HG03039 (cell line): ENCODE results near the gene DNAJC13.
"Not testable (repeated sequence)": the region's sequence is repeated elsewhere in the genome, so short reads cannot be mapped to it uniquely, and the experiment has no call there.

Source experiments
- ATAC-seq: cut with Tn5 transposase; IDR thresholded peaks from one replicate; pipeline ENCODE4 v1.9.1; 2021; ENCODE audit warnings: mild to moderate bottlenecking, moderate library complexity; ENCODE audit not compliant: unreplicated experiment

The DNAJC13 gene

DNA sequence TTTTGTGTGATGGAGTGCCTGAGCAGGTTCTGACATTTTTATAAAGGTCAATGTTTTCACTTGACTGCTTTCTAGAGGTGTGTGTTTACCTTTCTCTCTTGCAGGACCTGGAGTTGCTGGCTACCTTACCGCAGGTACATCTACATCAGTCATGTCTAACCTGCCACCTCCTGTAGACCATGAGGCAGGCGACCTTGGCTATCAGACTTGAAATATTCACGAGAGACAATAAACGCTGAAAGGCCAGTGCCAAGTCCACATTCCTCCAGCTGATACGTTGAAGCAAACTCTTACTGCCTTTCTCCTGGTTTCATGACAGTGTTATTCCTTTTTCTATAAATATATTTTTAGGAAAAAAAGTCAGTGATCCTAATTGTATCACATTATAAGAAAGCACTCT lies 120.8 kb downstream of the DNAJC13 start:
- ATAC-seq: no peak

DNA sequence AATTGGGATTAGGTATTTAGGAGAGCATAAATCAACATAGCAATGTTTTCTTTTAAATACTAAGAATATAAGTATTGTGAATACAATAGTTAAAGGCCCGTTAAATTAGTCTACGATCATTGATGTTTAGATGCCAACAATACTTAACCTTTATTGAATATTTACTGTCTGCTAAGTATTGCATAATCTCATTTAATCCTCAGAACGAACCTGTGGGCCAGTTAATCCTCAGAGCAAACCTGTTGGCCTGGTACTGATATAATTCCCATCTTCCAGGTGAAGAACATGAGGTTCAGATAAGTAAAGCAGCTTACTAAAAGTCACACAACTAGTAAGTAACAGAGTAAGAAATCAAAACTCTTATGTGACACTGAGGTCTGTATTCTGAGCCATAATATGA lies 122.4 kb downstream of the DNAJC13 start:
- no peak for ATAC-seq

DNA sequence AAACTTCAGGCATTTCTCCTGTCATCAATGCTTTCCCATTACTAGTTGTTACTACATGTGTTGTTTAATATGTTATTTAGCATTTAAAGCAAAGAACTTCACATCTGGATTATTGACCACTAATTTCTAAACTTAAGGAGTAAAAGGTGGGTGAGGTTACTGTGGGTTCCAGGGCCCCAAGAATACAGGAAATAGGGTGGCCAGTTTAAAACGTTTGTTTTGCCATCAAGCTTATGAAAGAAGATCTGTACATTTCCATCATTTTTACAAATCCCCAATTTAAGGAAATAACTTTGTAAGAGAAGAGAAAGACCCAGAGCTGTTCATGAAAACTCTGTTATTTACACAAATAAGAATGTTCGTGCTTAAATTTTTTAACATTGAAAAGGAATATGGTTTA lies 125.3 kb downstream of the DNAJC13 start:
- ATAC-seq: no peak

DNA sequence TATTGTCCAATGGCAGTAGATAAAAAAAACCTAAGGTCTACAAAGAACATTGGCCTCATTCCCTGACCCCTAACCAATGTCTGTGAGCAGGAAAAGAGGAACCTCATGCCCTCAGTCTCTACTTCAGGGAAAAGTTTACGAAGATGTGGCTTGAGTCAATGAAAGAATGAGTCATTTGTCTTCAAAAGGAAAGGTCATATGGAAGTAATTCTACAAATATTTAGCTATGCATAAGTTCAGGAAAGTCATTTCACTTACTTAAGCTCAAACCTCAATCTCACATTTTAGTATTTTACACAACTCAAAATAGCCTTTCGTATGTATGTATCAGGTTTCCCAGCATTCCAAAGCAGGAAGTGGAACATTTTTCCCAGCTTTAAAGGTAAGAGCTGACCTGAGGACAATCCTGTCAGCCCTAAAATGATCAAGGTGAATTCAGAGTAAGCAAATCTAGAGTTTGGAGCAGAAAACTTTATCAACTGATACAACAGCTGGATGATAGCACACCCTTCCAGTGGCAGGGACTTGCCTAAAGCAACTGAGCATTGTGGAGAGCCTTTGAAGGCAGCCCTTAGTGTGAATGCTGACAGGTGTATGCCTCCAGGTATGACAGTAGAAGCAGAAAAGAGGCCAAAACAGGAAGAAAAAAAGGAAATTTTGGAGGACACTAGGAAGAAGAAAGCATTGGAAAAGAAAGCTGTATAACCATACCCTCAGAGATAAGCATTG lies 125.9 kb downstream of the DNAJC13 start:
- no peak for ATAC-seq

DNA sequence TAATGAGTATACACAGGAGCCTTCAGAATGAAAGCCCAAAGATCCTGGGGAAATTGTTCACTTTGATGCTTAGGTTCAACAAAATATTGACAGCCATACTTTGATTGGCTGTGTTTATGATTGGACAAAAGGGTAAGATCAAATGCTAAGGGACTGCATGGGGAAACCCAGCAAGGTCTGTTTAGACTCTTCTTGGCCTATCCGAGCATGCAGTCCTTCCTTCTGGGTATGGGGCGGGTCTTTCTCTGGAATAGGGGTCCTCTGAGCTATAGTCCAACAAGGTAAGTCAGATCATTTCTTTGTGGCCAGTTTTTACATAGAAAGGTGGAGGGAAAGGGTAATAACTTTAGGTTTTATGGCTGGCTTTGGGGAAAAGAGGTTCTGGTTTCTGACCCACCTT lies 126.8 kb downstream of the DNAJC13 start:
- no peak for ATAC-seq

DNA sequence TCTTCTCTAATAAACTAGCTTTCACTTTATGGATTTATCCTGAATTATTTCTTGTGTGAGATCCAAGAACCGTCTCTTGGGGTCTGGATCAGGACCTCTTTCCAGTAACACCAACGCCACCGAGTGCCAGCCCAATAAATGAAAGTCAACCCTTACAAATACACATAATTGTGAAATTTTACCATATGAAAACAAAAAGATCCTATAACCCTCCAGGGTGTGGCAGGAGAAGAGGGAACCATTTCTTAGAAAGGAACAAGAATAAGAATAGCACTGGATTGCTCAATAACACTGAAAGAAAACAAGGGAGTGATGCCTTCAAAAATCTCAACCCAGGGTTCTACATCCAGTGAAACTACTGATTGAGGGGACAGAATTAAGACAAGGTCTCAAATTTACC lies 128.2 kb downstream of the DNAJC13 start:
- ATAC-seq: no peak

DNA sequence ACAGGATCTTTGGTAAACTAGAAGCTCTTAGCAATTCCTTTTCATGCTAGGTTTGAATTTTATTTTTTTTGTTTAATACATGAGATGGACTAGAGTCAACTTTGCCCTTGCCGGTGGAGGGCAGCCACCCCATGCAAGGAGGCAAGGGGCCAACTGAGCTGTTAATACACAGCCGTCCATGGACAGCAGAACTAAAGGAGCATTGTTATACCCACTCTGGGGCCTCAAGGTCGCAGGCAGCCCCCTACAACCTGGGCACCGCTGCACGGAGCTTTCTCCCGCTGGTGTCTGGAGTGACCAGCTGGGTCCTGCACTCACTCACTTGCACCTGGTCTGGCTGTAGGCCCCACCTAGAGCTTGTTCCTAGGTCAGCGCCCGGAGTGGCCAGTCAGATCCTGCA lies 131.9 kb downstream of the DNAJC13 start:
- ATAC-seq: no peak

DNA sequence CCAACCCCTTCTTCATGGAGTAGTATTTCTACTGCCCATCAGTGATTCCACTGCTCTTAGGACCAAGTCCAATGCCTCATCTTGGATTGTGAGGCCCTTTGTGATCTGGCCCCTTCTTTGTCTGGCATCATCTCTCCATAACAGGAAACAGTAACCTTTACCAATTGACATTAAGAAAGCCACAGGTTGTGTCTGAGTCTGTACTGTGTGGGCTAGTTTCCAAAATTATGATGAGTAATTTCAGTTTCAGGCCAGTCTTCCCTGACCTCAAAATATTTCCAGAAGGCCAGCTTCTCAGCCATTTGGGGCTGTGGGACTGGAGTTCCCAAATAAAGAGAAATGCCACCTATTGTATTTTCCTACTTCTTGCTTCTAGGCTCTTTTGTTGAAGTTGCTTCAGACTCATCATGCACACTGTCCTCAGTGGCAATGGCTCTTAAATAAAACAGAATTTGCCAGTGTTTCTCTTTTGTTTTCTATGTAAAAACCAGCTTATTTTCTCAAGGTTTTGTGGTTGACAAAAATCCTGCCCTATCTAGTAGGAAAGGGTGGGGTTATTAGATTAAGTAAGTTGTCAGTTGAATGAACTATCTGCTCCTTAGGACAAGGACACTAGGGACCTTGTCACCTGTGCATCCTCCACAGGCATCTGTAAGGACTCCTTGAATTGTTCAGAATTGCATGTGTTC lies 132.7 kb downstream of the DNAJC13 start:
- peak; percentile 82 for ATAC-seq

DNA sequence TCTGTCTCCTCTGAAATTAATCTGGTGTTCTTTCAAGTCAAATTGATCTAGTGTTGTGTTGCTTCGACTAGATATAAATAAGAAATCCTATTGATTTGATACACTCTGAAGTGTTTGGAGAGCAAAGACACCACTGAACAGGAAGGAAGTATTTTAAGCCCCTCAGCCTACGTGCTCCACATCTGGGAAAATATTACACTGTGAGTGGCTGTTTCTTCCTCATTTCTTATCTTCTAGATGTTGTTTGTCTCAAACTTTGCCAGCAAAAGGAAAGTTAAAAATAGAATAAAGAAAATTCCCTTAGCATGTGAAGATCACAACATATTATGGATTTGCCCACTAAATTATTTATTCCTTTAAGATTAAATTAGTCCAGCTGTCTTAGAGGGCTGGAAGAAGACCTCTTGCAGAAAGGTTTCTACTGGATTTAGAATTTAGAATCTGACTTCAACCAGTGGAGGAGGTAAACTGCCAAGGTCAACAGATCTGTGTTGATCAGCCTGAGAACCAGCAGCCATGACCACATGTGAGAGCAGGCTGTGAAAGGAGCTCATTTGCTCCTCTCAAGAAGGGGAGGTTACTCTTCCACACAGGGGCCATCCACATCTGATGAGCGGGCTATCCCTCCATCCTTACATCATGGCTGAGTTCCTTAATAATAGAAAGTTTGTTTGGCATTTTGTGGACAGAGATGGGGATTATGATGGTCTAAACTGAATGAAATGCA lies 133.4 kb downstream of the DNAJC13 start:
- ATAC-seq: no peak

DNA sequence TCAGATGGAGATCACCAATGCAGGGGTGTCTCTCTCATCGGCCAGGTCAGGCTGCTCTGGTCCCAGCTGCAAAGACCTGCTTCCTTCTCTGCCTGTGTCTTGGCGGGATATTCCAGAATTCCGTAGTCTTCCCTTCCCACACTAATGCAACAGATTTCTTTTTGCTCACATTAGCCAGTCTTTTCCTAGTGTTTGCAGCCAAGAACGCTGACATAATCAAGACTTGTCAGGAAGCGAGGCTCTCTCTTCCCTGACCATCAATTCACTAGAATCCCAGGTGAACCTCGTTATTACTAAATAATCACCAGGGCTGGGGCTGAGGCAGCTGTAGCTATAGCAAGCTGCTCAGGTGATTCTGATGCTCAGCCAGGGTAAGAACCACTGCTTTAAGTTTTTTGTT lies 136.5 kb downstream of the DNAJC13 start:
- no peak for ATAC-seq

DNA sequence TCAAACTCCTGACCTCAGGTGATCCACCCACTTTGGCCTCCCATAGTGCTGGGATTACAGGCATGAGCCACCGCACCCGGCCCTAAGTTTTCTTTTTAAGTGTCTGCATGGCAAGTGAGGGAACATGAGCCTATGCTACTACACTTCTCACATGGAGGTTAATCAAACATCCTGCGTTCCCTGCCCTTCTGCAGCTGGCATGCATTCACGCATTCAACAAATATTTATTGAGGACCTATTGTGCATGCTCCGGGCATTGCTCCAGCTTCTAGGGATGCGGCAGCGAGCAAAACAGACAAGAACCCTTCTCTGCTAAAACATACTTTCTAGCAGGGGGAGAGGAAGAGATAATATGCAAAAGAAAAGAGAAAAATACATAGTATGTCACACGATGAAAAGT lies 137.1 kb downstream of the DNAJC13 start:
- no peak for ATAC-seq

DNA sequence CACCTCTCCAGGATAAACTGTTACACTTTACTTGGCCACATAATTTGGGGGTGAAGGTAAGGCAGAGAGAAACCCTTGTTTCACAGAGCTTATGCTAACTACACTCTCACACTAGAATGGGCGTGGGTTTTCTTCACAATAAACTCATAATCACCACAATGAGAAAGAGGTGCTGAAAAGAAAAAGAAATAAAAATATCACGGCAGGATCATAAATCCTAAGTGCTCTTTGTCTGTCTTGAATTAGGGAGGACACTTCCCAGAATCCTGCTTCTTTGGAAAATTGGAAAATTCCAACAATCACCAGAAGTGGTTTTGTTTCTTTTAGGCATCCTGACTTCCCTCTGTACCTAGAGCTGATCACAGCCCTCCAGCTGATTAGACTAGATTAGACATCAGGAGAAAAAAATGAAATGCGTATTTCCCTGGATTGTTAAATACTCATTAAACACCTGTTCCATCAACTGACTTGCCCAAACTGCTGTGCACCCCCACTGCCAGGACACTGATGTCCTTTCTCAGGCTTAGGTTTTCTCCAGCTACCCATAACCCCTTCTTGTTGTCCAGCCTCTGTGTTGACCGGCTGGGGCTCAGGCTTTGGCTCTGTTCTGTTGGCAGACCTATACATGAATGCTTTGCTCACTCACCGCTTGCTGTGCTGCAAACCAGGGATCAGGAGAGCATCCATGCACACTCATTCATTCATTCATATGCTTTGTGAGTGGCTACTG lies 138.2 kb downstream of the DNAJC13 start:
- ATAC-seq: no peak

DNA sequence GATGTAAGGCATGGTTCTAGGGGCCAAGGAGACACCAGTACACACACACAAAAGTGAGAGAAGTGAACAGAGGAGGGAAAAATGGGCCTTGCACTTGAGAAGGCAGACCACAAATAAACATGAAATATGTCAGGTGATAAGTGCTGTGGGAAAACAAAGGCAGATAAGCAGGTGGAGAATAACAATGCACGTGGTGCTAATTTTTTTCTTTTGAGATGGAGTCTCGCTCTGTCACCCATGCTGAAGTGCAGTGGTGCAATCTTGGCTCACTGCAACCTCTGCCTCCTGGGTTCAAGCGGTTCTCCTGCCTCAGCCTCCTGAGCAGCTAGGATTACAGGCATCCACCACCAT lies 138.7 kb downstream of the DNAJC13 start:
- ATAC-seq: not testable (repeated sequence)

DNA sequence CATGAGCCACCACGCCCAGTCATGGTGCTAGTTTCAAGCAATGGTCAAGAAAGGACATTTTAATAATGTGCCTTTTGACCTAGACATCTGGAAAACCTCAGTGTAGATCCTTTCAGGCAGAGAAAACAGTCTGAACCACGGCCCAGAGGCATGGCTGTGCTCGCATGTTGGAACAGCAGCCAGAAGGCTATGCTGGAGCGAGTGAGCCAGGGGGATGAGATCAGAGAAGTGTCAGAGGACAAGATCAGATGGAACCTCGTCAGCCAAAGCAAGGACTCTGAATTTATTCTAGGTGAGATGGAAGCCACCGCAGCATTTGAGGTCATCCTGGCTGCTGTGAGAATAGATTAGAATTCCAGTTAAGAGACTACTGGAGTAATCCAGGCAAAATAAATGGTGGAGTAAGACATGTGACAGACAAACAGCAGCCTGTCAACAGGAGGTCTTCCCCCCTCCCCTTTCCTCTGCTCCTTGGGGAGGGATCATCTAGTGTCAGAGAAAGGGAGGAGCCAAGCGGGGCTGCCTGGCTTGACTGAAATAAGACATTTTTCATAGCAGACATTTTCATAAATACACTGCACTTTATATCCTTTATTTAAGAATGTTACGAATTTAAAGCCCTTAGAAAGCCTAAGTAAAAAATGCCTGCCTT lies 139.3 kb downstream of the DNAJC13 start:
- ATAC-seq: no peak

DNA sequence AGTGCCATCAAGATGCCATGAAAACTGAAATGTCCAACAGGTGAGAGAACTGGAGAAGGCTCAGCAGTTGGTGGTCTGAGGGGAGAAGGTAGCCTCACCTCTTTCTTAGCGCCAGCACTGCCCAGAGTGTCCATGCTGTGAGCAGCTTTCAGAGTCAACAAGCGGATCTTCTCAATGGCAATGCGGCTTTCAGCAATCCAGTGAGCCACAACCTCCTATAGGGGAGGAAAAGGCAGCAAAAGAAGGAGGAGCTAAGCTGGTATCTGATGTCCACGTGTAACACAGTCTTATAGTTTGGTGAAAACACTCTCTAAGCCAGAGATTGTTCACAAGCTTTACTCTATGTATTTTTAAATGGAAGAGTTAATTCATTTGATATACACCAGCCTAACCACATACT lies 143.7 kb downstream of the DNAJC13 start:
- no peak for ATAC-seq

DNA sequence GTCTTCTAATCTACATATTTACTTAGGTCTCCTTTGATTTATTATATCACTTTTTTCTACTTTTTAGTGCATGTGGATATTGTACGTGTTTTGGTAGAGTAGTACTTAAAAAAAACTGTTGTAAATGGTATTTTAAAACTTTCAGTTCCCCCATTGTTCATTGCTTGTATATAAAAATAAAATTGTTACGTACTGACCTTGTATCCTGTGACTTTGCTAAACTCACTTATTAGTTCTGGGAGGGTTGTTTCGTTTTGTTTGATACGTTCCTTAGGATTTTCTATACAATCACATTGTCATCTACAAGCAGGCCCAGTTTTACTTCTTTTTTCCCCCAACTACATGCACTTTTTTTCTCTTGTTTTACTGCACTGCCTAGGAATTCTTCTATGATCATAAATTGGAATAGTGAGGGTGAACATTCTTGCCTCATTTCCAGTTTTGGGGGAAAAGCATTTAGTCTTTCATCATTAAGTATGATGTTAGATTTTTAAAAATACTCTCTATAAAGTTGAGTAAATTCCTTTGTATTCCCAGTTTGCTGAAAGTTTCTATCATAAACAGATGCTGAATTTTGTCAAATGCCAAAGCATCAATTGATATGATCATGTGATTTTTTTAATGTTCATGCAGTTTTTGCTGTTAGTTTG lies 146.2 kb downstream of the DNAJC13 start:
- ATAC-seq: no peak

DNA sequence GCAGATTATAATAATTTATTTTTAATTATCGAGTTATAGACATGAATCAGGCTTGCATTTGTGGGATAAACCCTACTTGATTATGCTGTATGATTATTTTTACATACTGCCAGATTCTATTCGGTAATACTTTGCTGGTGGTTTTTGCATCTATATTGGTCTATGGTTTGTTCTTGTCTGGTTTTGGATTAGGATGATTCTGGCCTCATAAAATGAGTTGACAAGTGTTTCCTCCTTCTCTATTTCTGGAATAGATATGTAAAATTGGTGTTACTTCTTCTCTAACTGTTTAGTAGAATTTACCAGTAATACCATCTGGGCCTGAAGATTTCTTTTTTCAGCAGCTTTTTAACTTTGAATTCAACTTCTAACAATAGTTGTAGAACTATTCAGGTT lies 146.8 kb downstream of the DNAJC13 start:
- no peak for ATAC-seq

DNA sequence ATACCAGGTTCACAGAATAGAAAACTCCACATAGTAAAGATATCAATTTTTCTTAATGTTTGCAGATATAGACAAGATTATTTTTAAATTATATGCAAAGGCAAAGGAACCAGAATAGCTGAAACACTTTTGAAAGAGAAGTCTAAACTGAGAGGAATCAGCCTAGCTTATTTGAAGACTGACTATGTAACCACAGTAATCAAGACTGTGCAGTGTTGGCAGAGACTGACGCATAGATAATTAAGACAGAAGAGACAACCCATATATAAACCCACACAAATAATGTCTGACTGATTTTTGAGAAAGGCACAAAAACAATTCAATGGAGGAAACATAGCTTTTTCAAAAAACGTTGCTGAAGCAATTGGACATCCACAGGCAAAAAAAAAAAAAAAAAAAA lies 151.1 kb downstream of the DNAJC13 start:
- no peak for ATAC-seq

DNA sequence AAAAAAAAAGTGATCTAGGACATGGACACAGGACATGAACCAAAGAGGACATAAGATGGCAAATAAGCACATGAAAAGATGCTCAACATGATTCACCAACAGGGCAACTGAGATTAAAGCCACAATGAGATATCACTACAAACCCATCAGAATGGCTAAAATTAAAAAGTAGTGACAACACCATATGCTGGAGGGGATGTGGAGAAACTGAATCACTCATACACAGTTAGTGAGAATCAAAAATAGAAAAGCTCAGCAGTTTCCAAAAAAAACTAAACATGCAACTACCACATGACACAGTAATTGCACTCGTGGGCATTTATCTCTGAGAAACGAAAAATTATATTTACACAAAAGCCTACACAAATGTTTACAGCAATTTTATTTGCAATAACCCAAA lies 151.9 kb downstream of the DNAJC13 start:
- ATAC-seq: no peak

DNA sequence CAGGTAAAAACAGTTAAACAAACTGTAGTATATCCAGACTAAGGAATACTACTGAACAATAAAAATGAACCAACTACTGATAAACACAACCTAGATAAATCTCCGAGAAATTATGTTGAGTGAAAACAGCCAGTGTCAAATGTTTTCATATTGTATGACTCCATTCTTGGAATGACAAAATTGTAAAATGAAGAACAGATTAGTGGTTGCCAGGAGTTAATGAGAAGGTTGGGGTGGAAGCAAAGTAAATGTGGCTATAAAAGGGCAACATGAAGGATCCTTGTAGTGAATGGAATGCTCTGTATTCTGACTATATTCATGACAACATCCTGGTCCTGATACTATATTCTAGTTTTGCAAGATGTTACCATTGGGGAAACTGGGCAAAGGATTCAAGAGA lies 152.3 kb downstream of the DNAJC13 start:
- ATAC-seq: no peak

DNA sequence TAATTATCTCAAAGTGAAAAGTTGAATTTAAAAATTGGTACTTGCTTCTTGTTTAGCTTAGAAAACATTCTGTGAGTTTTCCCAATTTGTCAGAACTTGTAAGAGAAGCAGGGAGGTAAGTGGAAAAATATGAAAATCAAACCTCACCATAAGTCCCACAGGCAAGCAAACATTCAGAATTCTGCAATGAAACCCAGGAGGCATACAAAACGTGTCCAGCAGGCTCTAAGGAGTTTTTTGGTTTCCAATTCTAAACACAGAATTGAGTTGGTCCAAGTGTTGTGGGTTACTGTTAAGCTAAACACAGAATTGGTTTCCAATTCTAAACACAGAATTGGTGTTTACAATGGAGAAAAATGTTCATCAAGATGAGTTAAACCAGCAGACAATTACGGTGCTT lies 152.7 kb downstream of the DNAJC13 start:
- no peak for ATAC-seq
